Umbilical cord (tissue), 2 donors: ENCODE measurements around the gene SRPK2. TPM values are rescaled to one million over a fixed set of nuclear protein-coding genes. Genes with fewer than 3 reads are reported as not detected.
"Not testable (repeated sequence)": the region's sequence is repeated elsewhere in the genome, so short reads cannot be mapped to it uniquely, and the experiment has no call there.

Experiments used
- DNase-seq: peaks from one replicate; pipeline ENCODE4 v3.0.0-alpha.2; 2015; ENCODE audit warnings: low spot score
- total RNA-seq: library from RNA; depleted of rRNA; stranded (reverse); fragments of >200 nt; gene quantifications from one replicate; pipeline ENCODE4 v1.2.3, GENCODE V29; 2014; ENCODE audit warnings: low replicate concordance; ENCODE audit not compliant: insufficient read depth

The SRPK2 gene
- total RNA-seq, 1 donor from 2014 or later, result 59.7 TPM

GRCh38 chr7:105267244-105267643 is 121.5 kb downstream of the SRPK2 start:
- no peak for DNase-seq

- DNase-seq, result no peak
These were observed 124.0 kb downstream of the SRPK2 start for GRCh38 chr7:105264707-105265106.

GRCh38 chr7:105261689-105262088 is 127.0 kb downstream of the SRPK2 start:
- DNase-seq, result no peak

GRCh38 chr7:105260201-105260871 is 128.4 kb downstream of the SRPK2 start:
- not testable (repeated sequence) for DNase-seq

GRCh38 chr7:105258919-105259318 is 129.8 kb downstream of the SRPK2 start:
- DNase-seq, result not testable (repeated sequence)

GRCh38 chr7:105257338-105257737 is 131.4 kb downstream of the SRPK2 start:
- no peak for DNase-seq

GRCh38 chr7:105256761-105257231 is 131.9 kb downstream of the SRPK2 start:
- no peak for DNase-seq

GRCh38 chr7:105250706-105251105 is 138.0 kb downstream of the SRPK2 start:
- no peak for DNase-seq

GRCh38 chr7:105250239-105250638 is 138.5 kb downstream of the SRPK2 start:
- DNase-seq, result no peak

GRCh38 chr7:105249216-105249615 is 139.5 kb downstream of the SRPK2 start:
- DNase-seq, result no peak

- DNase-seq, result no peak
These were observed 142.0 kb downstream of the SRPK2 start for GRCh38 chr7:105246679-105247078.

GRCh38 chr7:105246256-105246655 is 142.5 kb downstream of the SRPK2 start:
- no peak for DNase-seq

GRCh38 chr7:105245398-105246114 is 143.2 kb downstream of the SRPK2 start:
- no peak for DNase-seq

GRCh38 chr7:105244594-105244993 is 144.1 kb downstream of the SRPK2 start:
- DNase-seq, result no peak

GRCh38 chr7:105241198-105241597 is 147.5 kb downstream of the SRPK2 start:
- no peak for DNase-seq

GRCh38 chr7:105238198-105238765 is 150.4 kb downstream of the SRPK2 start:
- no peak for DNase-seq

GRCh38 chr7:105234886-105235285 is 153.8 kb downstream of the SRPK2 start:
- no peak for DNase-seq

GRCh38 chr7:105232829-105233291 is 155.9 kb downstream of the SRPK2 start:
- not testable (repeated sequence) for DNase-seq

- no peak for DNase-seq
These were observed 158.2 kb downstream of the SRPK2 start for GRCh38 chr7:105230486-105230885.

GRCh38 chr7:105229641-105230040 is 159.1 kb downstream of the SRPK2 start:
- no peak for DNase-seq

- no peak for DNase-seq
These were observed 160.2 kb downstream of the SRPK2 start for GRCh38 chr7:105228555-105228954.

- DNase-seq, result no peak
These were observed 161.3 kb downstream of the SRPK2 start for GRCh38 chr7:105227391-105227790.
